KMS-11 (cell line): ENCODE measurements around the gene TEAD2.

Experiments used
- H2AFZ ChIP-seq: fragments of 200-600 bp; sonication (generic); 2 replicates; pipeline ENCODE4 v1.6.1; 2016; ENCODE audit warnings: antibody characterized with exemption, mixed run types, low read depth
- H3K27ac ChIP-seq: fragments of 200-600 bp; sonication (generic); 2 replicates; pipeline ENCODE4 v1.6.1; 2016; ENCODE audit warnings: mild to moderate bottlenecking, mixed run types
- H3K27me3 ChIP-seq: fragments of 200-600 bp; sonication (generic); 2 replicates; pipeline ENCODE4 v1.6.1; 2017; ENCODE audit warnings: mild to moderate bottlenecking, low read depth, mixed run types, moderate library complexity; ENCODE audit not compliant: insufficient read depth
- H3K36me3 ChIP-seq: fragments of 200-600 bp; sonication (generic); 2 replicates; pipeline ENCODE4 v1.6.1; 2017; ENCODE audit warnings: mild to moderate bottlenecking, mixed run types; ENCODE audit not compliant: insufficient read depth
- H3K4me1 ChIP-seq: fragments of 200-600 bp; sonication (generic); 2 replicates; pipeline ENCODE4 v1.6.1; 2016; ENCODE audit warnings: mild to moderate bottlenecking, low read depth, mixed run types; ENCODE audit not compliant: poor library complexity, severe bottlenecking
- H3K4me2 ChIP-seq: fragments of 200-600 bp; sonication (generic); 2 replicates; pipeline ENCODE4 v1.7.0; 2016; ENCODE audit warnings: mild to moderate bottlenecking, mixed run types
- H3K4me3 ChIP-seq: fragments of 200-600 bp; sonication (generic); IDR thresholded peaks from 2 replicates; pipeline ENCODE4 v1.6.1; 2017; ENCODE audit warnings: low read depth, low read length, mixed read lengths; ENCODE audit not compliant: insufficient read depth
- H3K79me2 ChIP-seq: fragments of 200-600 bp; sonication (generic); 2 replicates; pipeline ENCODE4 v1.6.1; 2016; ENCODE audit warnings: low read depth, mixed run types; ENCODE audit not compliant: insufficient read depth
- H3K9ac ChIP-seq: fragments of 200-600 bp; sonication (generic); 2 replicates; pipeline ENCODE4 v1.6.1; 2016; ENCODE audit warnings: mild to moderate bottlenecking, mixed run types
- H4K20me1 ChIP-seq: fragments of 200-600 bp; sonication (generic); 2 replicates; pipeline ENCODE4 v1.6.1; 2016; ENCODE audit warnings: mild to moderate bottlenecking, mixed run types; ENCODE audit not compliant: insufficient read depth
- CTCF ChIP-seq: fragments of 200-600 bp; sonication (generic); conservative IDR thresholded peaks from 2 replicates; pipeline ENCODE4 v1.6.1; 2017; ENCODE audit warnings: low read depth, mild to moderate bottlenecking, antibody characterized with exemption, low read length, moderate library complexity, mixed read lengths

TEAD2 gene

GRCh38 chr19:49393881-49394280 lies 31.7 kb upstream of the TEAD2 start:
- peaks cover 69% of the 10 kb centered on the region for H3K27me3 ChIP-seq
- TF ChIP-seq CTCF = no peak
- no peak overlapping the region for H3K4me2 ChIP-seq
- no peak overlapping the region for H2AFZ ChIP-seq
- H3K79me2 ChIP-seq = no peaks in the 10 kb centered on the region
- H3K36me3 ChIP-seq = no peaks in the 10 kb centered on the region
- no peak overlapping the region for H3K9ac ChIP-seq
- H3K27ac ChIP-seq = no peak overlapping the region
- H3K4me3 ChIP-seq = no peak overlapping the region
- peaks cover 7% of the 10 kb centered on the region for H3K4me1 ChIP-seq
- no peaks in the 10 kb centered on the region for H4K20me1 ChIP-seq

GRCh38 chr19:49391581-49392399 lies 29.6 kb upstream of the TEAD2 start:
- Histone ChIP-seq H4K20me1 (no peaks in the 10 kb centered on the region), H3K27ac (no peak overlapping the region), H3K4me2 (no peak overlapping the region), H3K4me3 (no peak overlapping the region), H3K36me3 (no peaks in the 10 kb centered on the region), H2AFZ (peak overlapping the region; percentile 38; the same call in 1 of the 2 replicates), H3K9ac (no peak overlapping the region), H3K79me2 (no peaks in the 10 kb centered on the region), H3K4me1 (peaks cover 7% of the 10 kb centered on the region), H3K27me3 (peaks cover 52% of the 10 kb centered on the region)
- peak; percentile 93 for TF ChIP-seq CTCF

GRCh38 chr19:49390929-49391359 lies 28.7 kb upstream of the TEAD2 start:
- H3K36me3 ChIP-seq = no peaks in the 10 kb centered on the region
- no peak overlapping the region for H2AFZ ChIP-seq
- H3K27ac ChIP-seq = no peak overlapping the region
- H3K4me3 ChIP-seq = no peak overlapping the region
- H3K4me2 ChIP-seq = no peak overlapping the region
- TF ChIP-seq CTCF = no peak
- peaks cover 7% of the 10 kb centered on the region for H3K4me1 ChIP-seq
- no peak overlapping the region for H3K9ac ChIP-seq
- no peaks in the 10 kb centered on the region for H4K20me1 ChIP-seq
- no peaks in the 10 kb centered on the region for H3K79me2 ChIP-seq
- peaks cover 51% of the 10 kb centered on the region for H3K27me3 ChIP-seq

- H3K4me2 ChIP-seq = no peak overlapping the region
- H3K79me2 ChIP-seq = no peaks in the 10 kb centered on the region
- H3K9ac ChIP-seq = no peak overlapping the region
- H4K20me1 ChIP-seq = no peaks in the 10 kb centered on the region
- H2AFZ ChIP-seq = no peak overlapping the region
- TF ChIP-seq CTCF = no peak
- no peak overlapping the region for H3K4me3 ChIP-seq
- no peaks in the 10 kb centered on the region for H3K36me3 ChIP-seq
- peaks cover 3% of the 10 kb centered on the region for H3K4me1 ChIP-seq
- H3K27me3 ChIP-seq = peaks cover 55% of the 10 kb centered on the region
- H3K27ac ChIP-seq = no peak overlapping the region
Measured at GRCh38 chr19:49390131-49390928, 28.1 kb upstream of the TEAD2 start.
